DMS53 treated with DMSO at 0.1 percent for 48 hours (cell line): ENCODE results near the gene LGI4.

ENCODE experiments used
- DNase-seq: peaks from one replicate; lab custom pipeline; 2025; ENCODE audit not compliant: unreplicated experiment; lab: John Stamatoyannopoulos, UW

LGI4 gene

GRCh38 chr19:35088131-35088913 is 46.5 kb downstream of the LGI4 start:
- no peak for DNase-seq

DNA sequence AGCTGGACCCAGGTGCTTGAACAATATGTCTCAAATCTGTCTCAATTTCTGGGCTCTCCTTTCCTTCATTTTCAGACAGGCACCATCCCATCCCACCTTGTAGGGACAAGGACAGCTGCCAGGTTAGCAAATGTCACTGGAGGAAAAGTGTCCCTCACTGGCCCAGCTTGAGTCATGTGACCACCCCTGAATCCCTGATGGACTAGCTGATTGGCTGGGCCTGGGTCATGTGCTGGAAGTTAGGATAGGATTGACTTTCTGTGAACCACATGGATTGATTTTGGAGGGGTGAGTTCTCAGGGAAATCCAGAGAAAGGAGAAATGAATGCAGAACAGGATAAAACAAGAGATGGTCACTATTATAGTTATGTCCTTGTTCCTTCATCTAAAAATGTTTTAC is 47.5 kb downstream of the LGI4 start:
- DNase-seq, result no peak

DNA sequence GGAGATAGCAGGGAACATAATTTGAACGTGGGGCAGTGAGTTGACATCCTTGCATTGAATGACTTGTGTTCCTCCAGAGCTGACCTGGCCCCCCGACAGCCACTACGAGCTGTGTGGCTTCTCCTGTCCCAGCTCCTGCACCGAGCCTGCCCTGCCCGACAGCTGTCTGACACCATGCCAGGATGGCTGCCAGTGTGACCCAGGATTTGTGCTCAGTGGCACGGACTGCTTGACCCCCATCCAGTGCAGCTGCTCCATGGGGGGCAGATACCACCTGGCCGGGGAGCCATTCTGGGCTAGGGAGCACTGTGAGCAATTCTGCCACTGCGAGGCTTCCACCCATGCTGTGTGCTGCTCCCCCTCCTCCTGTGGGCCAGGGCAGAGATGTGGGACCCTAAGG is 48.4 kb downstream of the LGI4 start:
- DNase-seq, result no peak

- DNase-seq, result no peak
These were observed 48.9 kb downstream of the LGI4 start for GRCh38 chr19:35085947-35086346.

- no peak for DNase-seq
These were observed 50.4 kb downstream of the LGI4 start for GRCh38 chr19:35084509-35084762.

- no peak for DNase-seq
These were observed 51.0 kb downstream of the LGI4 start for GRCh38 chr19:35083691-35084508.

GRCh38 chr19:35081201-35081600 is 53.7 kb downstream of the LGI4 start:
- DNase-seq, result no peak

- DNase-seq, result no peak
These were observed 54.2 kb downstream of the LGI4 start for GRCh38 chr19:35080613-35081170.

- DNase-seq, result no peak
These were observed 55.0 kb downstream of the LGI4 start for GRCh38 chr19:35079826-35080225.

- no peak for DNase-seq
These were observed 57.2 kb downstream of the LGI4 start for GRCh38 chr19:35077411-35078223.

GRCh38 chr19:35076657-35077056 is 58.2 kb downstream of the LGI4 start:
- no peak for DNase-seq

- DNase-seq, result no peak
These were observed 58.9 kb downstream of the LGI4 start for GRCh38 chr19:35076026-35076370.

- DNase-seq, result no peak
These were observed 59.4 kb downstream of the LGI4 start for GRCh38 chr19:35075202-35076025.
